Amygdala (tissue), 56 donors: ENCODE data around the gene TTLL11.

Source experiments
- DNase-seq, 56 donors: peaks; one replicate each; lab custom pipeline; 2025; lab: John Stamatoyannopoulos, UW

TTLL11 gene

DNA sequence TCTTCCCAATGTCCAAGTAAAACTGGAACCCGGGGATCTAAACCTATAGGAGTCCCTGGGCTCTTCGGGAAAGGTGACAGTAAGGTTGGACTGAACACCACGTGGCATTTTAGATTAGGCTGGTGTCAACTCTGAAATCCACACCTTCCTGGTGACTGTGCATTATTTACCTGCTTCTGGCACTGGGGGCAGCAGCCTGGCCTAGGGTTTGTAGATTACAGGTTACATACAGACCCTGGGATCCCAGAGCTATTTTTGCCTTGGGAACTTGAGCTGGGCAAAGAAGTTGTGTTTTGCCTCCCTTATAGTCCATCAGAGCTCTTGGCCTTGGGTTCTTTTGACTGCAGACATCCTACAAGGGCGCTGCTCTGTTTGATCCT, 268.5 kb downstream of the TTLL11 start:
- no peak for DNase-seq

DNA sequence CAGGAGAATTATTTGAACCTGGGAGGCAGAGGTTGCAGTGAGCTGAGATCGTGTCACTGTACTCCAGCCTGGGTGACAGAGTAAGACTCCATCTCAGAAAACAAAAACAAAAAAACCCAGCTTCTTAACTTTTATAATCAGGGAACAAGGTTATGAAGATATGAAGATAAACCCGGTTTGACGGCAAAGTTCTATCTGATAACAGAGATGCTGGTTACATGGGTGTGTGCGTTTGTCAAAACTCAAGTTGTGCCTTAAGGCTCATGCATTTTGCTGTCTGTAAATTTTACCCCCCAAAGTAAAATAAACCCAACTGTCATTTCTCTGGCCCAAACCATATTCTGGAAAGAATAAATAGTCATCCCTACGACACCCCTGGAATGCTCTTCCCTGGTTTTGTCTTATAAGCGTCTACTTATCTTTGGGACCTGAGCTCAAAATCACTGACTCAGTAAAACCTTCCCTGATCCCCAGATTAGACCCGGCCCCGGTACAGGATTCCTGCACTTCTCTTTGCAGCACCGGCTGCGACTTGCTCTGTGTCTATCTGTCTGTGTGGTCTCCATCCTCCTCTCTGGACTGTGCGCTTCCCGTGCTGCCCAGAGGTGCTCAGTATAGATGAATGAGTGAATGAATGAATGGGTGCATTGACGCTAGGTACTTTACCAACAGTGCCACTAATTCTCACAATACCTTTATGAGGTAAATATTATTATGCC, 269.5 kb downstream of the TTLL11 start:
- DNase-seq = no peak

DNA sequence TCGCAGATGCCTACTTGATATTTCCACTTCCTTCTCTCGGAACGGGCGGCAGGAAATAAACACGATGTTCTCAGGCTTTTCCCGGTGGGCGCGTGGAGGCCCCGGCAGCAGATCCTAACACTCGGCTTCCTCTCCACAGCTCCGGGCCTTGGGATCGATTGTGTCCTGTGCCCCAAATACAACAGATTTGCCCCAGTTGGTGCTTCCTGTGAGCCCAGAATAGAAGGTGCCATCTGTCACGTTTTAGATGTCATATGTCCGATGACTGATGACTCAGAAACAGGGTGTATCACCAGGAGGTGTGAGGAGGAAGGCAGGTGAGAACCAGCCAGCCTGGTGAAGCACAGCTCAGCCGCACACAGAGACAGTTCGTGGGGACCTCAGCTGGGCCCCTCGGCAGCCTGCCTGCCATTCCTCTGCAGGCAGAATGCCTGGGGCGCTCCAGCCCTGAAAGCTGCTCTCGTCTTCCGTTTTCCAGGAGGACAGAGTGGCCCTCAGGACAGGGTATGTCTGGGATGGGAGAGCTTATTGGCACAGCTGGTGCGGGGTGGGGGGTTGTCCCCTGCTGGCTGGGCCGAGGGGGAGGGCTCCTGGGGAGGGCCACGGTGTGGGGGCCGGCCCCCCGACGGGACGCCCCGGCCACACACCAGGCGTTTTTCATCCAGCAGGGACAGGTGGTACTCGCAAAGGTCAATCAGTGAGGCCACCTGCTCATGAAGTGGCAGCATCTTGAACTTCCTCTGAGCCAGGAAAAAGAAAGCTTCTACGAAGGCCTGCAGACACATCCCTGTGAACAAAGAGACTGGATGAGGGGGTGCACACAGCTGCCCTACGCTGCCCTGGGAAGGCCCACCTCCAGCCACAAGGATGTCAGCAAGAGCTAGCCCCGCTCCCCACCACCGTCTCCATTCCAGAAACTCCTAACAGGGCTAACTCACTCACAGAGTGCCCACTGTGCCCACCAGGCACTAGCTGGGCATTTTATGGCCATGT, 270.7 kb downstream of the TTLL11 start:
- DNase-seq = no peak

DNA sequence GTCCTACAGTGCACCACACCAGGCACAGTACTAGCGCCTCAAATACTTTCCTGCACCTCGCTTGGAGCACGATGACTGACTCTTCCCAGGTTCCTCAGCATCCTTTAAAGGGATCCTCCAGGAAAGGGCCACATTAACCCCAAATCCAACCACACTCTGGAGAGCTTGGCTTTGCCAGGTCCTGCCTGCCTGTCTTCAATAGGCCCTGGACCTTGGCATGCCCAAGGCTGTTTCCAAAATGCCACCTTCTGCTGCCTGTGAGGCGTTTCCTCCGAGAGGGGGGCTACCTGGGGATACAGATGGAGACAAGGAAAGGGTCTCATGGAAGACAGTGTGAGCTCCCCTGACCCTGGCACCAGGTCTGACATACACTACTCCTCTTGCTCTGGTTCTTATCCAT, 271.8 kb downstream of the TTLL11 start:
- DNase-seq = no peak

DNA sequence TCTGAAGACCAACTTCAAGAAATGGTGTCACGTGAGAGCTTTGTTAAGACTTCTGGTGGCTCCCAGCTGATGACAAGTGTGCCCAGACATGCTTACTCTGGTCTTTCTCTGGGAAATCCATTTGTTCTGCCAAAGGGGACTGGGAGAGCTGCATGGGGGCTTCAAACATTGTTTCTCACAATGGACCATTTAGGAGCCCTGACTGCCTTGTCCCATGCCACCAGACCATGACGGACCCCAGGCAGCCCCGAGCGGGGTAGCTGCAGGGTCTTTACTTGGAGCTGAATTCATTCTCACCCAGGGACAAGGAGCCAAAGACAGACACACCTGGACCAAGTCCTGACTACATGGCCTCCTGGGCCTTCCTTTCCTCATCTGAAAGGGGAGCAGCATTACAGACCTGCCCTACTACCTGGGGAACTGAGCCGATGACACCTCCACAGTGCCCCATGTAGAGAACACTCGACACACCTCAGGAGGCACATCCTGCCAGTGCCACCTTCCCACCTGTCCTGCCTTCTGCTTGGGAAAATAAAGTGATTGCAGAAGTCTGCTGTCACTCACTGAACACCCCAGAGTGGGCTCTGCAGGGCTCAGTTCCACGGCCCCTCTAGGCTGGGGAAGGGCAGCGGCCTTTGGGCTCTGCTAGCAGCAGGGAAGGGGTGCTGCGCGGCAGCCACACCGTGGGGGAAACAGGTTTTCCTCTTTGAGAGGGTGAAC, 272.7 kb downstream of the TTLL11 start:
- DNase-seq = no peak

DNA sequence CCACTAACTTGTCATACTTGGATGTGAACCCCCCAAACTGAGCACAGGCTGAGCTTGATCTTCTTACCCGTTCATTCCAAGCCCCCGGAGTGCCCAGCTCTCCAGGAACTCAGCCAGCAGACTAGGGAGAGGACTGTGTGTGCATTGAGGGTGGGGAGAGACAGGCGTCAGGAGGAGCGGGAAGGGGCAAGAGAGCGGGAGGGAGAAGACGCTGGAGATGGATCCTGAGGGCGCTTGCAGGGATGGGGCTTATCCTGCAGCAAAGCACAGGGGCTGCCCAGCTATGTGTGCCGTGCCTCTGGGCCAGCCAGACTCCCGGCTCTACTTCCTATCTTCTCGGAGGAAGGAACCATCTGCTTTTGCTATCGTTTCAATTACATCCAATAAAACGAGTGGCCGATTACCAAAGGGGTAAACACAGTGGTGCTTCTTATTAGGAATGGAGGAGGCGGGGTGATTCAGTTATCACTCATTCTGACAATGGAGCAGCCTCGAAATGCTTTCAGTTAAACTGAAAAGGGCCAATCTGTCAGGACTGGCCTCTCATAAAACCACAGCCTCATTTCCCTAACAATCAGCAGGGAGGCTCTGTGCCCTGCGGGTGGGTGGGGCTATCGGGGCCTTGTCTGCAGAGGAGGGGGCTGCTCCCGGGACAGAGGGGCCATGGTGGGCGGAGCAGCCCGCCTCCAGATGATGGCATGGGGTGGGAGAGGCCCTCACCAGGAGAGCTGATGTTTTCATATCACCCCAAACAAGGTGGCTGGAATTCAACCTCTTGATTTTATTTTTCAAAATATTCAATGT, 273.5 kb downstream of the TTLL11 start:
- DNase-seq = peak in 2 of 56 donors; percentile 9 to 19

DNA sequence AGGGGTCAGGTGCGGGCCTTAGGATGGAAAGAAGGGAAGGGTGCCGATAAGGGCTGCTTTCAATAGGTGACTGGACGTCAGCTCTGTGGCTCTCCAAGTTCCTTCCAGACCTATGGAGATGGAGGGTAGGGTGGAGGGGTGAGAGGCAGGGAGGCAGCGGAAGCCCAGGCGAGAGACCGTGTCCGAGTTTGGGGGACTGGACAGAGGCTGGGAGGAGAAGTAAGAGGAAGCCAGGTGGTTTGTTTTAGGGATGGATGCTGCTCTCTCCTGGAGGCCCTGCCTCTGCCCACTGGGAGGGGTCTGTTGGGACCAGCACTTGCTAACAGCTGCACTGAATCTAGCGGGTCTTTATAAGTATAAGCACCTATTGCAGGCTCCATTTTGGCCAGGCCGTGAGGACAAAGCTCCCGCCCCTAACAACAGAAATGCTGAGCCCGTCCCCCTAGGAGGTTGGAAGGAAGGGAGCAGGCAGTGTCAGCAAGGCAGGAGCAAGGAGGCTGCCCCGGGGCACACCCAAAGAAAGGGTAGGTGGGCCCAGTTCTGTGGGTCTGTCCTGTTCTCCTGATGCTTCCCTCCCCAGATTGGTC, 274.2 kb downstream of the TTLL11 start:
- DNase-seq = no peak

DNA sequence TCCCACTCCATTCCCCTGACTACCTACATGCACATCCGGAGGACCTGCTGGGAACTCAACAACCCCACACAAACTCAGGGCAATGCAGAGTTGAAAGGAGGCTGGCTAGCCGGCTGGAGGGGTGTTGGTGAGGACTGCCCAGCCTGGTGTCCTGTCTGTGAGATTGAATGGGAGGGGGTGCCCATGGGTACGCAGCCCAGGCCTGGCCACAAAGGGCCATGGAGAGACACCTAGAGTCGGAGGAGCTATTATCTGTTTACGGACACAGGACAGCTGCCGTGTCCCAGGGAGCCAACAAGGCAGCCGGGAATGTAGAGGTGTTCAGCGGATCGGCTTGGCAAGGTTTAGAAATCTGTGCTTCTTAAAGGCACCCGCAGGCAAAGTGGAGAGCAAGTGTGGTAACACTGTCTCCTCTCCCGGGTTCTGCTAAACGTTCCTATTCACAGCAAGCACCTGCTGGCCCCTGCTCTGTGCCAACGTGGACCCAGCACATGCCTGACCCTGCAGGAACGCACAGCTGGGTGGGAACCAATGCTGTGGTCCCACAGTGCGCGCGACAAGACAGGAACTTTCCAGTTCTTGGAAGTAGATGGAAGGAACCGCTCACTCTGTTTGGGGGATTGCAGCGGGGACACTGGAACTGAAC, 275.0 kb downstream of the TTLL11 start:
- no peak for DNase-seq

DNA sequence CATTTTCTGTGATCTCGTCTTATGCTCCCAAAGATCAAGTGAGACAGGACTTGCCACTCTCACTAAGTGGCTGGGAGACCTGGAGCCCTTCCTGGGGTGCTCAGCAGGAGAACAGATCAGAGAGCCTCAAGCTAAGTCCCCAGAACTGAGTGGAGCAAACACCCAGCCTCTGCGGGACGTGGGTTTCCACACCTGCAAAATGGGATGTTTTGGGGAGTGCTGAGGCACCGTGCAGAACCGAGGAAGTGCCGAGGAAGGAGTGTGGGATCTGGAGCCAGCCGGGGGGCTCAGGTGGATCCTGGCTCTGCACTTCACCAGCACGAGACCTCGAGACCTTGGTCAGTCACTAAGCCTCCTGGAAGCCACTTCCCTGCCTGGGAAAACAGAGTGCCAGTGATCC, 275.6 kb downstream of the TTLL11 start:
- DNase-seq = no peak

DNA sequence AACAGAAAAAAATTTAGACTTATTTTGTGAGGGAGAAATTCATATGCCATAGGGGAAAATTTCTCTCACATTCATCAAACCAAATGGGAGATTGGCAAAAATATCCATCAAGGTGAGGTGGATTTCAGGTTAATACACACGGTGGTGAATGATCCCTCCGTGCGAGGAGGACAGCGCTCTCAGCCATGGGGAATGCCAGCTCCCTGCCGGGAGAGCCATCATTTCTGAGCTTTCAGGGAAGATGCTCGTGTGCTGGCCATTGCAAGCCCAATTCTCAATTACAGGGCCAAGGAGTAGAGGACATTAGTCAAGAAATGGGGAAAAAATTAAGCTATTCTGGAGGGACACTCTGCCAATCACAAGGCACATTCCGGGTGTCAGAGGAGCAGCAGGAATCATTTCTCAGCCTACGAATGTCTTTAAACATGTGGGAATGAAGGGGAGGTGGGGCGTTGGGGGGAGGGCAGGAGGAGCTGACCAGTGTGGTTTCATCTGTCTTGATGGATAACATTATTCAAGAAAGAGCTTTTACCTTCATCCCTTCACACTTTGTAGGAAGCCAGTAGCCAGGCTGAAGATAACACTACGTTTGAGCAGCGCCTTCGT, 276.2 kb downstream of the TTLL11 start:
- no peak for DNase-seq

DNA sequence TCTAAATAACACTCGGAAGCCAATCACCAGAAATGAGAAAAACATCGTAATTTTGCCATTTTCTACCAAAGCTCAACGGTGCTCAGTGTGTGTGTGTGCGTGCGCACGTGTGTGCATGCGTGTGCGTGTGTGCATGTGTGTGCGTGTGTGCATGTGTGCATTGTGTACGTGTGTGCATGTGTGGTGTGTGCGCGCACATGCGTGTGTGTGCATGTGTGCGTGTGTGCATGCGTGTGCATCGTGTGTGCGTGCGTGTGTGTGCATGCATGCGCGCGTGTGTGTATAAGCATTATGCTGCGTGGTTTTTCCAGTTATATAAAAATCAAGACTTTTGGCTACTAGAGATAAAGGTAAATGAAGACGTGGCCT, 276.7 kb downstream of the TTLL11 start:
- DNase-seq = no peak

DNA sequence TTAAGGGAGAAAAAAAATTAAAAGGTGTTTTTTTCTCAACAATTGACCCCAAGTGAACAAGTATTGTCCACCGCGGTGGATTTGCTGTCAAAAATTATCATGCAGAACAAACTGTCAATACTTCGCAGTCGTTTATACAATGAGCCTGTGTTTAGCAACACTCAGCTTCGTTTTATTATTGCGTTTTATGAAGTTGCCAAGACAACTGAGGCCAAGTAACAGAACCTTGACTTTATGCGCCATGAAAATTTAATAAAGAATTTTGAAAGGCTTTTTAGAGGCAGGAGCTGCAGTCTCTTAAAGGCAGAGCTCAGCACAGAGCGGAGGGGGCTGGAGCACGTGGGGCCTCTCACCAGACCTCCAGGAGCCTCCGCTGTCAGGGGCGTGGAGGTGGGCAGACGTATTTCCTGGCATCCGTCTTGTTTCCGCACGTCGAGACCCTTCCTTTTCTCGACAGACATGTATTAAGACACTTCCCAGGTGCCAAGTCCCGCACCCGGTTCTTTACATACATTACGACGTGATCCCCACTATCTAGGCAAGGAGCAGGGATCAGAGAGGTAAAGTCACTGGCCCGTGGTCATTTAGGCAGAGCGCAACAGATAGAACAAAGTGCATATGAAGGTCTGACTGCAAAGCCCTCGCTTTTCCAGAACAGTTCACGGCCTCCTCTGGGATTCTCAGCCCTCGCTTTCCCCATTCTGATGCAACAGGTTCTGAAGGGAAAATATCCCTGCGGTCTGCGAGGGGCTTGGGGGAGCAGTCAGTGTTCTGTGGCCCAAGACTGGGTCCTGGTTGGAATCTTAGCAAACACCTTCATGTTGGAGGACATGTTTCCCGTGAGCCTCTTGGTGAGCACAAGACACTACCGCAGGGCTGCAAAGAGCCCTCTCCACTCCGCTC, 277.3 kb downstream of the TTLL11 start:
- no peak for DNase-seq

DNA sequence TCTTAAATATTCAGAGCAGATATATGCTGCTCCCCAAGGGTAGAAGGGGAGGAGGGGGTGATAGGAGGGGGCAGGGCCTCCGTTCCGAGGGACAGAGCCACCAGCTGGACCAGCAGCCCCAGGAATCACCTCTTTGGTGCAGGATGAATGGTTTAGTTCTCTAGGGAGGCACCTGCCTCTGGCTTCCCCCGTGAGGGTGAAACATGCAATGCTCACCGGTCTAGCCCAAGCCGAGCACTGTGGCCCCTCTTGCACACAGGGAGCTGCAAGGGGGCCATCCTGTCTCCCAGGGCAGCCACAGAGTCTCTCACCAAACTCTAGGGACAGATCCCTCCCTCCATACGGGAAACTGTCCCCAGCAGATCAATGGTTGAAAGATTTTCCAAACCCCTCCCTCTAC, 278.0 kb downstream of the TTLL11 start:
- DNase-seq = no peak

DNA sequence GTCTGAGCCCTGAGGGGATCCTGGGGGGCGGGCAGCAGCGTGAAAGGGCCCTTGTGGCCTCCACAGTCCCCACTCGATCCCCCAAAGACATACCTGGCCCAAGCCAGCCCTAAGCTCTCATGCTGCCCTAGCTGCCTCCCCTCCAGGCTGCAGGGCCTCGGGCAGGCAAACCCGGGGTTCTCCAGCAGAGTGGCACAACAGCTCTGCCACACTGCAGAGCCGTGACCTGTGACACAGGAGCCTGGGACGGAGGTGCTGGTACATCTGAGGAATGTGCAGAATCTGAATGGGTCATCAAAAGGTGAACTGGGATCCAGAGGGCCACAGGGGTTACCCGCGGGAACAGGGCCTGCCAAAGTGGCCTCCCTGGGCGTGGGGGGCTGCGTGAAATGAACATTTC, 278.5 kb downstream of the TTLL11 start:
- DNase-seq = no peak

DNA sequence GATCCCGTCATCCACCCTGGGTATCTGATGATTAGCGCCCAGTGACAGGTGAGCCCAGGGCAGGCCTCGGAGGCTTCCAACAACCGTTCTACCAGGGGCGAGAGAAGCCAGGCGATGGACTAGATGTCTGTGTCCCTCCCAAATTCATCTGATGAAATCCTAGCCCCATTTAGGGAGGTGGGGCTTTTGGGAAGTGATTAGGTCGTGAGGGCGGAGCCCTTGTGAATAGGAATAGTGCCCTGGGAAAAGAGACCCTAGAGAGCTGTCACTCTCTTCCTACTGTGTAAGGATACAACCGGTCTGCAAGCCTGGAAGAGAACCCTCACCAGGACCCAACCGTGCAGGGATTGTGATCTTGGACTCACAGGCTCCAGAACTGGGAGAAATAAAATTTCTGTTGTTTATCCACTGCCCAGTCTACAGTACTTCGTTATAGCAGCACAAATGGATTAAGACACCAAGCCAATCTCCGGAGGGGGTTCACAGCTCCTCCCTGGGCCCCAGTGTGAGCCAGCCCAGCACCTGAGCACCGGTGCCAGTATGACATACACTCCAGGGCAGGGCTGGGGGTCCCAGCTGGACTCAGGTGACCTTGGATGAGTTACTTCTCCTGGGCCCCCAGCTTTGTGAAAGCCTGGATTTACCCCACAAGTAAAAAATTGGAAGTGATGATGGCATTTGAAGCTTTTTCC, 279.4 kb downstream of the TTLL11 start:
- DNase-seq = no peak

DNA sequence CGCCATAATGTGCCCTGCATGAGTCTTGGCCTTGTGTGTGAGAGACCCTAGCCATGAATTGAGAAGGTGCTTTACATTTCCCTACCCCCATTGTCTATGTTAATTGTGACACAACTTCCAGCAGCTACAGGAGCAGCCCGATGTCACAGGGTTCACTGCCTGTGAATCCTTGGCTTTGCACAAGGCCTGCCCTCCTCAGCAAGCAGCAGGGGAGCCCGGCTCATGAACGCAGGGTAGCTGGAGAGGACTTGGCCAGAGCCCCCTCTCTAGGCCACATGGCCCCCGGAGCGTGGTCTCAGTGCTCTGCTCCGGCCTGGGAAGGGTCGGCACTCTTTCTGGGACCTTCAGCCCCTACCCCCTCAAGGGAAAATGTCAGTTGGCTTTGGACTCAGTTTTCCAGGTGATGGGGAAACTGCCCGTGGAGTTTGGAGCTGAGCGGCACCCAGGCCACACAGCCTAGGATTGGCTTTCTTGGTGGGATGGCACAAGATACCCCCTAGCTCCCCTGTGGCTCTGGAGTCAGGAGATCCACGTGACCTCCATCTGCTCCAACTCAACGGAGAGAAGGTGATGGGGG, 280.9 kb downstream of the TTLL11 start:
- DNase-seq = no peak

DNA sequence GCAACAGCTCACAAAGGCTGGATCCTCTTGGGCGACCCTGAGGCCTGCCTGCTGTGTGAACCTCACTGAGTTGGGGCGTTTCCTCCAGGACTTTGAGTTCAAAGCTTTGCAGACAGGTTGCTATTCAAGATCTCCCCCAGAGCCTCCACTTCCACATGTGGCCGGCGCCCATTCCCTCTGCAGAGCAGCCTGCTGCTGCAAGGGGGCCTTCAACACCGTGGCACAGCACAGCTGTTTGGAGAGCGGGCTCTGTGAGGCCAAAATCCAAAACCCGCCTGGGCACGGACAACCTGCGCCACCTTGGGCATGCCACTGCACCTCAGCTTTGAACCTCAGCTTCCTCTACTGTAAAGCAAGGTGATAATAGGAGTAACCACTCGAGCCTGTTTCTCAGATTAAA, 281.4 kb downstream of the TTLL11 start:
- DNase-seq = no peak
